Stimulated activated CD4-positive, alpha-beta T cell treated with anti-CD3 and anti-CD28 coated beads, Interleukin-12 subunit alpha, Interleukin-12 subunit beta, amount 100 ng/mL, for 4 hours (primary cell): ENCODE data around the gene CLEC4E.
"Not testable (repeated sequence)": the region's sequence is repeated elsewhere in the genome, so short reads cannot be mapped to it uniquely, and the experiment has no call there.

Experiments
- DNase-seq: peaks from one replicate; pipeline ENCODE4 v3.0.0-alpha.2; 2020

The CLEC4E gene

GRCh38 chr12:8540831-8541230 lies at the start of gene CLEC4E:
Gene CLEC4E (minus strand): TSS chr12:8540905. CDS start chr12:8540797, 108 bp downstream.
- DNase-seq: not testable (repeated sequence)

- no peak for DNase-seq
Measured at GRCh38 chr12:8589679-8590078, 49.0 kb upstream of the CLEC4E start.

GRCh38 chr12:8584478-8584877 lies 43.8 kb upstream of the CLEC4E start:
- not testable (repeated sequence) for DNase-seq

GRCh38 chr12:8584004-8584403 lies 43.3 kb upstream of the CLEC4E start:
- no peak for DNase-seq

- no peak for DNase-seq
Measured at GRCh38 chr12:8581098-8581784, 40.5 kb upstream of the CLEC4E start.

GRCh38 chr12:8577879-8578278 lies 37.2 kb upstream of the CLEC4E start:
- no peak for DNase-seq

GRCh38 chr12:8572507-8572906 lies 31.8 kb upstream of the CLEC4E start:
- DNase-seq: no peak

- no peak for DNase-seq
Measured at GRCh38 chr12:8566525-8566924, 25.8 kb upstream of the CLEC4E start.

GRCh38 chr12:8566052-8566451 lies 25.3 kb upstream of the CLEC4E start:
- DNase-seq: not testable (repeated sequence)

- DNase-seq: no peak
Measured at GRCh38 chr12:8564656-8565055, 24.0 kb upstream of the CLEC4E start.

- no peak for DNase-seq
Measured at GRCh38 chr12:8563356-8563755, 22.7 kb upstream of the CLEC4E start.

- no peak for DNase-seq
Measured at GRCh38 chr12:8562310-8562709, 21.6 kb upstream of the CLEC4E start.

- no peak for DNase-seq
Measured at GRCh38 chr12:8561011-8561410, 20.3 kb upstream of the CLEC4E start.

- DNase-seq: no peak
Measured at GRCh38 chr12:8559676-8560075, 19.0 kb upstream of the CLEC4E start.

GRCh38 chr12:8556531-8557097 lies 15.9 kb upstream of the CLEC4E start:
- DNase-seq: no peak

- no peak for DNase-seq
Measured at GRCh38 chr12:8554451-8555195, 13.9 kb upstream of the CLEC4E start.

- DNase-seq: no peak
Measured at GRCh38 chr12:8553088-8553627, 12.5 kb upstream of the CLEC4E start.

- DNase-seq: no peak
Measured at GRCh38 chr12:8549381-8549780, 8.7 kb upstream of the CLEC4E start.

- no peak for DNase-seq
Measured at GRCh38 chr12:8548192-8548591, 7.5 kb upstream of the CLEC4E start.

- no peak for DNase-seq
Measured at GRCh38 chr12:8547645-8548044, 6.9 kb upstream of the CLEC4E start.

- no peak for DNase-seq
Measured at GRCh38 chr12:8546591-8546990, 5.9 kb upstream of the CLEC4E start.

- DNase-seq: peak; percentile 55
Measured at GRCh38 chr12:8544295-8544694, 3.6 kb upstream of the CLEC4E start.

GRCh38 chr12:8541562-8541961 lies 857 bp upstream of the CLEC4E start:
- no peak for DNase-seq

GRCh38 chr12:8537820-8538219 lies 2.9 kb downstream of the CLEC4E start:
- DNase-seq: not testable (repeated sequence)
